SU-DHL-6 (cell line): ENCODE data around the gene ATP5MC3.

ENCODE experiments used
- H2AFZ ChIP-seq: fragments of 200-600 bp; sonication (generic); 2 replicates; pipeline ENCODE4 v1.6.1; 2014; ENCODE audit warnings: low read depth, mild to moderate bottlenecking, moderate library complexity, mixed read lengths, antibody characterized with exemption, low read length; ENCODE audit not compliant: severe bottlenecking
- H3F3A ChIP-seq: fragments of 200-600 bp; shearing (Covaris generic); 2 replicates; pipeline ENCODE4 v1.6.0; 2016; ENCODE audit warnings: antibody characterized with exemption, mild to moderate bottlenecking; ENCODE audit not compliant: insufficient read depth
- H3K27ac ChIP-seq: fragments of 200-600 bp; sonication (generic); 2 replicates; pipeline ENCODE4 v1.5.1; 2016; ENCODE audit warnings: low read depth, mild to moderate bottlenecking, low read length, moderate library complexity, mixed read lengths
- H3K27me3 ChIP-seq: fragments of 200-600 bp; sonication (generic), shearing (Covaris generic); 2 replicates; pipeline ENCODE4 v1.6.0; 2014; ENCODE audit warnings: mild to moderate bottlenecking, low read length
- H3K36me3 ChIP-seq: fragments of 200-600 bp; sonication (generic); 2 replicates; pipeline ENCODE4 v1.6.1; 2014; ENCODE audit warnings: mild to moderate bottlenecking, low read length, mixed read lengths
- H3K4me2 ChIP-seq: fragments of 300-600, 200-600 bp; shearing (Covaris generic), sonication (generic); 2 replicates; pipeline ENCODE4 v1.6.0; 2014; ENCODE audit warnings: low read length, low read depth, mild to moderate bottlenecking; ENCODE audit not compliant: poor library complexity, severe bottlenecking
- H3K4me3 ChIP-seq: fragments of 200-600 bp; sonication (generic); 2 replicates; pipeline ENCODE4 v1.5.1; 2014; ENCODE audit warnings: antibody characterized with exemption, low read length, mild to moderate bottlenecking, mixed read lengths; ENCODE audit not compliant: insufficient read depth, poor library complexity, severe bottlenecking
- H3K79me2 ChIP-seq: fragments of 200-600 bp; sonication (generic); 2 replicates; pipeline ENCODE4 v1.6.1; 2014; ENCODE audit warnings: mild to moderate bottlenecking, low read length, moderate library complexity; ENCODE audit not compliant: insufficient read depth
- H3K9ac ChIP-seq: fragments of 200-600 bp; sonication (generic); 2 replicates; pipeline ENCODE4 v1.7.0; 2014; ENCODE audit warnings: mild to moderate bottlenecking, low read length
- H3K9me2 ChIP-seq: fragments of 200-600 bp; sonication (generic); replicated peaks from 2 replicates; pipeline ENCODE4 v1.6.1; 2014; ENCODE audit warnings: low read length; ENCODE audit not compliant: insufficient read depth
- H3K9me3 ChIP-seq: fragments of 200-600 bp; sonication (generic); 2 replicates; pipeline ENCODE4 v1.6.1; 2014; ENCODE audit warnings: low read length, mixed read lengths; ENCODE audit not compliant: insufficient read depth
- H4K20me1 ChIP-seq: fragments of 200-600 bp; sonication (generic); 2 replicates; pipeline ENCODE4 v1.6.1; 2014; ENCODE audit warnings: low read depth, mild to moderate bottlenecking, antibody characterized with exemption, low read length, moderate library complexity, mixed read lengths
- EZH2phosphoT487 ChIP-seq: fragments of 200-600 bp; sonication (generic), shearing (Covaris generic); conservative IDR thresholded peaks from 2 replicates; pipeline ENCODE4 v1.6.1; 2018; ENCODE audit warnings: mild to moderate bottlenecking, antibody characterized with exemption, low read length, moderate library complexity, mixed read lengths
- TF ChIP-seq, protein P1 (sequence below): fragments of 200-600 bp; sonication (generic); IDR thresholded peaks from one replicate; pipeline ENCODE4 v1.5.1; 2017; ENCODE audit warnings: antibody characterized with exemption, mild to moderate bottlenecking, low read length, moderate library complexity; ENCODE audit not compliant: insufficient read depth, poor library complexity, severe bottlenecking

Gene ATP5MC3

DNA sequence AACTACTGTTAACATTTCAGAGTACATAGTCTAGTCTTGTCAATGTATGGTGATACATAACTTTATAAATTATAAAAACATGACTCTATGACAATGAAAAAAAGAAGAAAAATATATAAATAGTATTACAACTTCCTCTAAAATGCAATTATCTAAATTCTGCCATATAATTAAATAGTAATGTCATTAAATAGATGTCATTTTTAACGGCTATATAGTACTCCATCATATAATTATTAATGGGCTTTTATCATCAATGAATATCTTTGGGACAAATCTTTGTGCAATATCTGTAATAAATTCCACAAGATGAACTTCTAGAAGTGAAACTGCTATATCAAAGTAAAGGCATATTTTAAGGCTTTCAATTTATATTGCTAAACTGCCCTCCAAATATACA, 38.3 kb downstream of the ATP5MC3 start:
- Histone ChIP-seq H3K27ac (no peak overlapping the region), H3K79me2 (peaks cover 91% of the 10 kb centered on the region), H3K9ac (no peak overlapping the region), H3K4me2 (no peak overlapping the region), H3K36me3 (peaks cover 3% of the 10 kb centered on the region; the same call in 1 of the 2 replicates), H3K4me3 (no peak overlapping the region), H2AFZ (no peak overlapping the region), H3K9me2 (no peaks in the 10 kb centered on the region), H3K9me3 (no peaks in the 10 kb centered on the region), H3F3A (no peaks in the 10 kb centered on the region), H3K27me3 (no peaks in the 10 kb centered on the region), H4K20me1 (peaks cover 11% of the 10 kb centered on the region; the same call in 1 of the 2 replicates)
- TF ChIP-seq, protein P1, sequence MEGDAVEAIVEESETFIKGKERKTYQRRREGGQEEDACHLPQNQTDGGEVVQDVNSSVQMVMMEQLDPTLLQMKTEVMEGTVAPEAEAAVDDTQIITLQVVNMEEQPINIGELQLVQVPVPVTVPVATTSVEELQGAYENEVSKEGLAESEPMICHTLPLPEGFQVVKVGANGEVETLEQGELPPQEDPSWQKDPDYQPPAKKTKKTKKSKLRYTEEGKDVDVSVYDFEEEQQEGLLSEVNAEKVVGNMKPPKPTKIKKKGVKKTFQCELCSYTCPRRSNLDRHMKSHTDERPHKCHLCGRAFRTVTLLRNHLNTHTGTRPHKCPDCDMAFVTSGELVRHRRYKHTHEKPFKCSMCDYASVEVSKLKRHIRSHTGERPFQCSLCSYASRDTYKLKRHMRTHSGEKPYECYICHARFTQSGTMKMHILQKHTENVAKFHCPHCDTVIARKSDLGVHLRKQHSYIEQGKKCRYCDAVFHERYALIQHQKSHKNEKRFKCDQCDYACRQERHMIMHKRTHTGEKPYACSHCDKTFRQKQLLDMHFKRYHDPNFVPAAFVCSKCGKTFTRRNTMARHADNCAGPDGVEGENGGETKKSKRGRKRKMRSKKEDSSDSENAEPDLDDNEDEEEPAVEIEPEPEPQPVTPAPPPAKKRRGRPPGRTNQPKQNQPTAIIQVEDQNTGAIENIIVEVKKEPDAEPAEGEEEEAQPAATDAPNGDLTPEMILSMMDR, result no peak
- TF ChIP-seq EZH2phosphoT487, result no peak

DNA sequence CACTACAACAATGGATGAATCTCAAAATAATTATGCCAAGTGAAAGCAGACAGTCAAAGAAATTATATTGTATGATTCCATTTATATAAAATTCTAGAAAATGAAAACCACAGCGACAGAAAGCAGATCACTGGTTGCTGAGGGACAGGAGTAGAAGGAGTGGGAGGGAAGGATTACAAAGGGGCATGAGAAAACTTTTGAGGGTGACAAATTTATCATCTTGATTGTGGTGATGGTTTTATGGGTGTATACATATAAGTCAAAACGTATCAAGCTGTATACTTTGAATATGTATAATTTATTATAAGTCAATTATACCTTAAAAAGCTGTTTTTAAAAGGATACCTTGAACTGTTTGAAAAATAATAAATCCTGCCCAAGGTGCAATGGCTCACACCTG, 41.2 kb downstream of the ATP5MC3 start:
- Histone ChIP-seq H3K9me3 (no peaks in the 10 kb centered on the region), H3K4me3 (no peak overlapping the region), H3K79me2 (peaks cover 76% of the 10 kb centered on the region), H3K9ac (no peak overlapping the region), H3K9me2 (no peaks in the 10 kb centered on the region), H3K36me3 (peaks cover 8% of the 10 kb centered on the region; the same call in 1 of the 2 replicates), H4K20me1 (peaks cover 11% of the 10 kb centered on the region; the same call in 1 of the 2 replicates), H3F3A (no peaks in the 10 kb centered on the region), H3K27me3 (no peaks in the 10 kb centered on the region), H3K4me2 (no peak overlapping the region), H2AFZ (no peak overlapping the region), H3K27ac (no peak overlapping the region)
- no peak for TF ChIP-seq EZH2phosphoT487
- TF ChIP-seq, protein P1, result no peak

DNA sequence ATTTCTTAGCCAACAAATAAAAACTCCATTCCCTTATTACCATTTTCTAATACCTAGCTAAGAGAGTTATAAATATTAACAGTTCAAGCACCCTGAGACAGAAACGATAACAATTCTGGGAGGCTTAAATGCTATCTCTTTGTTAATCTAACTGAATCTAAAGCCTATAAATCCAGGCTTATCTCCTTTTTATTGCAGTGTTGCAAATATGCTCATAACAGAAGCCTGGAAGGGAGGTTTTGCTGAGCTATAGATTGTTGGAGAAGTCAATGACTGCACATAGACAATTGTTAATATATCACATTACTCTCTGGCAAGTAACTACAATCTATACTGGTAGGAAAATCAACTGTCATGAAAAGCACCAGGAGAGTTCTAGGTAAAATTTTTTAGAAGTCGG, 43.7 kb downstream of the ATP5MC3 start:
- no peaks in the 10 kb centered on the region for H3K9me2 ChIP-seq
- 0 out of 2 replicates have a peak, but pooled peaks cover under 1% of the 10 kb centered on the region for H4K20me1 ChIP-seq
- no peak overlapping the region for H3K4me3 ChIP-seq
- H3F3A ChIP-seq, result no peaks in the 10 kb centered on the region
- H3K36me3 ChIP-seq, result peaks cover 17% of the 10 kb centered on the region; the same call in 1 of the 2 replicates
- peaks cover 61% of the 10 kb centered on the region for H3K79me2 ChIP-seq
- no peak overlapping the region for H3K9ac ChIP-seq
- H3K4me2 ChIP-seq, result no peak overlapping the region
- H2AFZ ChIP-seq, result no peak overlapping the region
- no peaks in the 10 kb centered on the region for H3K27me3 ChIP-seq
- TF ChIP-seq EZH2phosphoT487, result no peak
- TF ChIP-seq, protein P1, result no peak
- H3K27ac ChIP-seq, result no peak overlapping the region
- no peaks in the 10 kb centered on the region for H3K9me3 ChIP-seq
